HEK293 (cell line): ENCODE measurements around the gene CRIM1.

Experiments
- MEIS1 ChIP-seq: sonication (generic); formaldehyde crosslinking; IDR thresholded peaks from 2 replicates; pipeline ENCODE4 v1.8.1; 2022; ENCODE audit warnings: missing genetic modification reagents, mild to moderate bottlenecking, borderline replicate concordance
- SP2 ChIP-seq: fragments of 450-650 bp; formaldehyde crosslinking; IDR thresholded peaks from 2 replicates; pipeline ENCODE4 v1.5.1; 2016; ENCODE audit warnings: missing biosample characterization, missing genetic modification characterization
- ZNF221 ChIP-seq: fragments of 450-650 bp; formaldehyde crosslinking; IDR thresholded peaks from 2 replicates; pipeline ENCODE4 v1.5.1; 2017; ENCODE audit warnings: missing biosample characterization, missing genetic modification characterization, borderline replicate concordance
- ZNF239 ChIP-seq: fragments of 450-650 bp; formaldehyde crosslinking; IDR thresholded peaks from 2 replicates; pipeline ENCODE4 v1.5.1; 2016; ENCODE audit warnings: missing biosample characterization, missing genetic modification characterization
- ZNF362 ChIP-seq: fragments of 450-650 bp; formaldehyde crosslinking; IDR thresholded peaks from 2 replicates; pipeline ENCODE4 v1.5.1; 2016; ENCODE audit warnings: missing biosample characterization, missing genetic modification characterization
- ZNF521 ChIP-seq: fragments of 450-650 bp; formaldehyde crosslinking; IDR thresholded peaks from 2 replicates; pipeline ENCODE4 v1.5.1; 2017; ENCODE audit warnings: missing biosample characterization, mild to moderate bottlenecking, missing genetic modification characterization
- ZNF555 ChIP-seq: fragments of 450-650 bp; formaldehyde crosslinking; conservative IDR thresholded peaks from 2 replicates; pipeline ENCODE4 v1.5.1; 2017; ENCODE audit warnings: missing biosample characterization, mild to moderate bottlenecking, missing genetic modification characterization, inconsistent platforms
- ZNF747 ChIP-seq: fragments of 450-650 bp; formaldehyde crosslinking; IDR thresholded peaks from 2 replicates; pipeline ENCODE4 v1.5.1; 2016; ENCODE audit warnings: missing biosample characterization, missing genetic modification characterization
- ZSCAN18 ChIP-seq: fragments of 450-650 bp; formaldehyde crosslinking; IDR thresholded peaks from 2 replicates; pipeline ENCODE4 v1.5.1; 2016; ENCODE audit warnings: missing biosample characterization, missing genetic modification characterization
- ZSCAN30 ChIP-seq: fragments of 450-650 bp; IDR thresholded peaks from 2 replicates; pipeline ENCODE4 v1.5.1; 2018; ENCODE audit warnings: missing biosample characterization, mild to moderate bottlenecking, missing genetic modification characterization, moderate library complexity
- TF ChIP-seq, protein P1 (sequence below): fragments of 450-650 bp; formaldehyde crosslinking; IDR thresholded peaks from 2 replicates; pipeline ENCODE4 v1.5.1; 2016; ENCODE audit warnings: missing biosample characterization, missing genetic modification characterization
- TF ChIP-seq, protein P2 (sequence below): fragments of 450-650 bp; formaldehyde crosslinking; IDR thresholded peaks from 2 replicates; pipeline ENCODE4 v1.5.1; 2016; ENCODE audit warnings: missing biosample characterization, missing genetic modification characterization, low read depth

DNA sequence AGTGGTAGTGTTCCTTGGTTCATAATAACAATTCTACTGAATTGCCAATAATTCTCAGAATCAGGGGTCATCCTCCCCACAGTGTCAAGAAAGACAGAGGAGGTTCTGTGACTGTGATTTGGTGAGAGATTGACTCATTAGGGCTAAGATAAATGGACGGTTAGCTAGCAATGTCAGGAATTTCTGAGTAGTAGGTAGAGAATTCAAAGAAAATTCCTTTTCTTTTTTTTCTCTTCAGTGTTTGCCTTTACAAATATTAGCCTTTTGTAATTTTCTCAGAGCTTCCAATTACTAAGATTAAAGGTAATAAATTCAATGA, 16.8 kb upstream of the CRIM1 start:
- TF ChIP-seq ZNF521 (tag by site-specific recombination) (no peak), ZNF747 (no peak), ZNF362 (no peak), ZNF221 (no peak), ZNF555 (tag by site-specific recombination) (no peak), SP2 (tag by site-specific recombination) (no peak), ZSCAN18 (tag by site-specific recombination) (no peak), ZSCAN30 (tag by site-specific recombination) (no peak), MEIS1 (CRISPR knock-in tag) (no peak), ZNF239 (no peak)
- TF ChIP-seq, protein P1, sequence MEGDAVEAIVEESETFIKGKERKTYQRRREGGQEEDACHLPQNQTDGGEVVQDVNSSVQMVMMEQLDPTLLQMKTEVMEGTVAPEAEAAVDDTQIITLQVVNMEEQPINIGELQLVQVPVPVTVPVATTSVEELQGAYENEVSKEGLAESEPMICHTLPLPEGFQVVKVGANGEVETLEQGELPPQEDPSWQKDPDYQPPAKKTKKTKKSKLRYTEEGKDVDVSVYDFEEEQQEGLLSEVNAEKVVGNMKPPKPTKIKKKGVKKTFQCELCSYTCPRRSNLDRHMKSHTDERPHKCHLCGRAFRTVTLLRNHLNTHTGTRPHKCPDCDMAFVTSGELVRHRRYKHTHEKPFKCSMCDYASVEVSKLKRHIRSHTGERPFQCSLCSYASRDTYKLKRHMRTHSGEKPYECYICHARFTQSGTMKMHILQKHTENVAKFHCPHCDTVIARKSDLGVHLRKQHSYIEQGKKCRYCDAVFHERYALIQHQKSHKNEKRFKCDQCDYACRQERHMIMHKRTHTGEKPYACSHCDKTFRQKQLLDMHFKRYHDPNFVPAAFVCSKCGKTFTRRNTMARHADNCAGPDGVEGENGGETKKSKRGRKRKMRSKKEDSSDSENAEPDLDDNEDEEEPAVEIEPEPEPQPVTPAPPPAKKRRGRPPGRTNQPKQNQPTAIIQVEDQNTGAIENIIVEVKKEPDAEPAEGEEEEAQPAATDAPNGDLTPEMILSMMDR: no peak
- TF ChIP-seq, protein P2, sequence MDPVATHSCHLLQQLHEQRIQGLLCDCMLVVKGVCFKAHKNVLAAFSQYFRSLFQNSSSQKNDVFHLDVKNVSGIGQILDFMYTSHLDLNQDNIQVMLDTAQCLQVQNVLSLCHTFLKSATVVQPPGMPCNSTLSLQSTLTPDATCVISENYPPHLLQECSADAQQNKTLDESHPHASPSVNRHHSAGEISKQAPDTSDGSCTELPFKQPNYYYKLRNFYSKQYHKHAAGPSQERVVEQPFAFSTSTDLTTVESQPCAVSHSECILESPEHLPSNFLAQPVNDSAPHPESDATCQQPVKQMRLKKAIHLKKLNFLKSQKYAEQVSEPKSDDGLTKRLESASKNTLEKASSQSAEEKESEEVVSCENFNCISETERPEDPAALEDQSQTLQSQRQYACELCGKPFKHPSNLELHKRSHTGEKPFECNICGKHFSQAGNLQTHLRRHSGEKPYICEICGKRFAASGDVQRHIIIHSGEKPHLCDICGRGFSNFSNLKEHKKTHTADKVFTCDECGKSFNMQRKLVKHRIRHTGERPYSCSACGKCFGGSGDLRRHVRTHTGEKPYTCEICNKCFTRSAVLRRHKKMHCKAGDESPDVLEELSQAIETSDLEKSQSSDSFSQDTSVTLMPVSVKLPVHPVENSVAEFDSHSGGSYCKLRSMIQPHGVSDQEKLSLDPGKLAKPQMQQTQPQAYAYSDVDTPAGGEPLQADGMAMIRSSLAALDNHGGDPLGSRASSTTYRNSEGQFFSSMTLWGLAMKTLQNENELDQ (tag by site-specific recombination): no peak
